Heart right ventricle (tissue), 16 donors: ENCODE results near the gene ADAMTSL5. TPM values are rescaled to one million over a fixed set of nuclear protein-coding genes. Genes with fewer than 3 reads are reported as not detected.
"Not testable (repeated sequence)": the region's sequence is repeated elsewhere in the genome, so short reads cannot be mapped to it uniquely, and the experiment has no call there.

Experiments
- ATAC-seq, 8 donors: fragments of 200-7000 bp; cut with Tn5 transposase; one replicate each; pipeline ENCODE4 v1.9.1; 2020; ENCODE audit warnings: mild to moderate bottlenecking in 8 of 8, moderate library complexity in 8 of 8, moderate number of reproducible peaks in 1 of 8
- DNase-seq, 2 donors: peaks; one replicate each; pipeline ENCODE4 v3.0.0-alpha.2; 2020
- H3K27ac ChIP-seq, 10 donors: fragments of 200-600 bp; sonication (generic) in 2 of 10; one replicate each; pipeline versions ENCODE4 v1.5.0 to v1.8.0; 2020 to 2022; ENCODE audit warnings: mild to moderate bottlenecking in 3 of 10
- H3K27me3 ChIP-seq, 7 donors: fragments of 200-600 bp; one replicate each; pipeline ENCODE4 v1.8.0; 2021 to 2022; ENCODE audit warnings: mild to moderate bottlenecking in 2 of 7
- H3K36me3 ChIP-seq, 9 donors: fragments of 200-600 bp; sonication (generic) in 1 of 9; one replicate each; pipeline versions ENCODE4 v1.5.0 to v1.8.0; 2020 to 2022; ENCODE audit warnings: mild to moderate bottlenecking in 2 of 9
- H3K4me1 ChIP-seq, 9 donors: fragments of 200-600 bp; sonication (generic) in 1 of 9; one replicate each; pipeline versions ENCODE4 v1.5.0 to v1.8.0; 2020 to 2022; ENCODE audit warnings: mild to moderate bottlenecking in 4 of 9
- H3K4me3 ChIP-seq, 10 donors: fragments of 200-600 bp; sonication (generic) in 2 of 10; one replicate each; pipeline versions ENCODE4 v1.5.0 to v1.8.0; 2020 to 2022; ENCODE audit warnings: mild to moderate bottlenecking in 7 of 10, moderate library complexity in 2 of 10
- H3K9me3 ChIP-seq, 11 donors: fragments of 200-600 bp in 10 of 11; sonication (generic) in 2 of 11; one replicate each; pipeline versions ENCODE4 v1.5.0 to v1.8.0; 2013 to 2022; ENCODE audit warnings: mild to moderate bottlenecking in 2 of 11, control low read depth in 1 of 11, moderate library complexity in 1 of 11
- WGBS, 2 donors: extraction: QIAGEN DNeasy Blood & Tissue Kit; methylation state at CpG; one replicate each; pipeline ENCODE4 v1.1.7; 2013; ENCODE audit warnings: inconsistent platforms in 1 of 2; 5-methylcytosine and 5-hydroxymethylcytosine counted together
- intact Hi-C, 10 donors: fragments of 100-400 bp; cut with DNase I; formaldehyde crosslinking; loops; one replicate each; pipeline versions ENCODE4 v1.11.1 to v1.14.2; 2022
- polyA plus RNA-seq, 2 donors: library from polyadenylated mRNA; stranded (reverse); fragments of 200-250 nt; gene quantifications; one replicate each; pipeline ENCODE4 v1.2.3, GENCODE V29; 2013
- total RNA-seq, 10 donors: library from RNA; stranded (reverse); fragmentation: NEBNext Ultra II Directional in 3 of 10; extraction: Animal tissue kit (Norgen Biotek cat#: 25700) in 3 of 10; gene quantifications; one replicate each; pipeline versions ENCODE4 v1.2.1 to v1.2.4, GENCODE V29; 2021 to 2023
- TF ChIP-seq, protein P1 (sequence below), 9 donors: fragments of 200-600 bp; sonication (generic) in 2 of 9; IDR thresholded peaks; one replicate each; pipeline versions ENCODE4 v1.5.0 to v1.8.0; 2021 to 2022; ENCODE audit warnings: antibody characterized with exemption in 9 of 9, mild to moderate bottlenecking in 5 of 9, moderate library complexity in 1 of 9
- donor health status: Arrhythmogenic right ventricular cardiomyopathy.
- donor health status: ischemic (EF 13 %, LVEDD 7.1; RV severe dilation, severe dysfunction).
- donor health status: healthy with polysubstance abuse.
- donor health status: DM: no; HTN: yes; CAD: no.
- donor health status: DM: no; HTN: no; CAD: no.
- donor health status: ischemic (EF 25% LVEDD 6.9; RV normal size, moderate dysfunction).
- donor health status: ischemic (EF 25% LVEDD 5.7; RV mildly dilated, moderate dysfunction).
- donor health status: healthy.
- donor health status: DM: yes; HTN: yes; CAD: no.
- donor health status: Ischemic cardiomyopathy.
- donor health status: ischemic (EF 35%, LVEDD 5.7; RV mildly dilated, moderate dysfunction).
- donor health status: nonischemic (EF 11% LVEDD 7.7; RV severe dilation, severe dysfunction).
- donor health status: DM: yes; HTN: yes; CAD: no.
- donor health status: PGD.
- donor health status: ischemic (EF 29% LVEDD 5.4; RV normal size, mild dysfunction).
- donor health status: nonischemic (EF 23%, LVEDD 6.1; RV moderate dilation, normal function).

ADAMTSL5 gene
- total and polyA plus RNA-seq, 12 donors: 16.7 to 69.4 (median 35.8) TPM

DNA sequence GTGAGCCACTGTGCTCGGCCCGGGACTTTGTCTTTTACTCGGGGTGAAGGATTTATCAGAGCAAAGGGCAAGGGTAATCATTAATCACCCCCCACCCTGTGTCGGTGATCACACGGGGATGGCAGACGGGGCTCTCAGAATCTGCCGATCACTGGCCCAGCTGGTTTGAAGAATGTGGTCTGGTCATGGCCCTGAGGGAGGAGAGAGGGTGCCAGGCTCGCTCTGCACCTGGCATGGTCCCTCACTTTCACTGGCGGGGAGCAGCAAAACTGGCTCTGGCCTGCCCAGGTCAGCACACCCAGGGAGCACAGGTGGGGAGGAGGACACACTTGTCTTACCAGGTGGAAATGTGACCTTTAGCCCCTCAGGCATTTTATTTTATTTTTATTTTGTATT is 11.6 kb downstream of the ADAMTSL5 start:
- Histone ChIP-seq H3K27ac (no peak overlapping the region), H3K4me1 (peaks cover 0 to 15% (median 9%) of the 10 kb centered on the region in 9 donors), H3K27me3 (peaks cover 0 to 53% (median 28%) of the 10 kb centered on the region in 7 donors), H3K36me3 (peaks cover 0 to 13% (median 0%) of the 10 kb centered on the region in 9 donors), H3K4me3 (no peak overlapping the region), H3K9me3 (no peaks in the 10 kb centered on the region)
- DNase-seq (no peak), ATAC-seq (no peak)
- TF ChIP-seq, protein P1, sequence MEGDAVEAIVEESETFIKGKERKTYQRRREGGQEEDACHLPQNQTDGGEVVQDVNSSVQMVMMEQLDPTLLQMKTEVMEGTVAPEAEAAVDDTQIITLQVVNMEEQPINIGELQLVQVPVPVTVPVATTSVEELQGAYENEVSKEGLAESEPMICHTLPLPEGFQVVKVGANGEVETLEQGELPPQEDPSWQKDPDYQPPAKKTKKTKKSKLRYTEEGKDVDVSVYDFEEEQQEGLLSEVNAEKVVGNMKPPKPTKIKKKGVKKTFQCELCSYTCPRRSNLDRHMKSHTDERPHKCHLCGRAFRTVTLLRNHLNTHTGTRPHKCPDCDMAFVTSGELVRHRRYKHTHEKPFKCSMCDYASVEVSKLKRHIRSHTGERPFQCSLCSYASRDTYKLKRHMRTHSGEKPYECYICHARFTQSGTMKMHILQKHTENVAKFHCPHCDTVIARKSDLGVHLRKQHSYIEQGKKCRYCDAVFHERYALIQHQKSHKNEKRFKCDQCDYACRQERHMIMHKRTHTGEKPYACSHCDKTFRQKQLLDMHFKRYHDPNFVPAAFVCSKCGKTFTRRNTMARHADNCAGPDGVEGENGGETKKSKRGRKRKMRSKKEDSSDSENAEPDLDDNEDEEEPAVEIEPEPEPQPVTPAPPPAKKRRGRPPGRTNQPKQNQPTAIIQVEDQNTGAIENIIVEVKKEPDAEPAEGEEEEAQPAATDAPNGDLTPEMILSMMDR (IDR thresholded peaks at IDR 0.05): no peak
- 76 to 87% methylated on average over 9 of the region's 9 CpGs for WGBS, 2 donors
- intact Hi-C loops: loop anchor here in 1 of 10 donors (10.0 kb wide), 1 partner anchor 226 kb away; the partner anchor contains the start of gene FAM174C

DNA sequence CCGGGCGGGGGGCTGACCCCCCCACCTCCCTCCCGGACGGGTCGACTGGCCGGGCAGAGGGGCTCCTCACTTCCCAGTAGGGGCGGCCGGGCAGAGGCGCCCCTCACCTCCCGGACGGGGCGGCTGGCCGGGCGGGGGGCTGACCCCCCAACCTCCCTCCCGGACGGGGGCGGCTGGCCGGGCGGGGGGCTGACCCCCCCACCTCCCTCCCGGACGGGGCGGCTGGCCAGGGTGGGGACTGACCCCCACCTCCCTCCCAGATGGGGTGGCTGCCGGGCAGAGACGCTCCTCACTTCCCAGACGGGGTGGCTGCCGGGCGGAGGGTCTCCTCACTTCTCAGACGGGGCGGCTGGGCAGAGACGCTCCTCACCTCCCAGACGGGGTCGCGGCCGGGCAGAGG is 13.6 kb downstream of the ADAMTSL5 start:
- DNase-seq, H3K36me3 ChIP-seq, intact Hi-C loops, ATAC-seq, H3K27ac ChIP-seq, H3K9me3 ChIP-seq, H3K4me3 ChIP-seq: not testable (repeated sequence)
- Histone ChIP-seq H3K4me1 (peaks cover 0 to 15% (median 9%) of the 10 kb centered on the region in 9 donors), H3K27me3 (peaks cover 0 to 50% (median 28%) of the 10 kb centered on the region in 7 donors)
- WGBS, 2 donors: 85 to 100% methylated on average over 1 to 26 of the region's 34 CpGs

DNA sequence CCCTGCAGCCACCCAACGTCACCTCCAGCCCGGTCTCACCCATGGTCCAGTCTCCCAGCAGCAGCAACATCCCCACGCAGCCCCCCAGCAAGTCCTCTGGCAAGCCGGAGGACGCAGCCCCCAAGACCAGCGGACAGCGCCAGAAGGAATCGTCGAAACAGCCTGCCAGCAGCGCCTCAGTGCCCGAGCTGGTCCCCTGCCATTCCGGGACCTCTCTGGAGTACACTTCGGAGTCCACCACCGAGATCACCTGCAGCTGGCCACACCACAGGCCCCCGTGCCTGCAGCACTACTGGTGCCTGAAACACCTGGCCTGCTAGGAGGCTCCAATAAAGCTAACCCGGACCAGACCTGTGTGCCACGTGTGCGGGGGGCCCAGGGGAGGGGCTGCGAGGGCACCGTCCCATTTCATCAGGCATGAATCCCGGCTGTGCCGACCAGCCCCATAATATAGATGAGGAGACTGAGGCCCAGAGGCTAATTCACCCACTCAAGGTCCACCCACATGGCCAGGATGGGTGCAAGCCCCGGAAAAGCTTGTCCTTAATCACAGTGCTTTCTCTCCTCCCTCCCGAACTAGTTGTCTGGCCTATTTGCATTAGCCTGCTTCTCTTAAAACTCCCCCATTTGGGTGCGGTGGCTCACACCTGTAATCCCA is 15.1 kb downstream of the ADAMTSL5 start:
- Histone ChIP-seq H3K27ac (no peak overlapping the region), H3K36me3 (no peaks in the 10 kb centered on the region), H3K9me3 (no peaks in the 10 kb centered on the region), H3K4me3 (no peak overlapping the region), H3K4me1 (peaks cover 0 to 8% (median 0%) of the 10 kb centered on the region in 9 donors), H3K27me3 (peaks cover 0 to 39% (median 14%) of the 10 kb centered on the region in 7 donors)
- DNase-seq (no peak), ATAC-seq (no peak)
- 88 to 89% methylated on average over 25 of the region's 25 CpGs for WGBS, 2 donors
- TF ChIP-seq, protein P1 (IDR thresholded peaks at IDR 0.05): no peak
- intact Hi-C loops: no loop called here

DNA sequence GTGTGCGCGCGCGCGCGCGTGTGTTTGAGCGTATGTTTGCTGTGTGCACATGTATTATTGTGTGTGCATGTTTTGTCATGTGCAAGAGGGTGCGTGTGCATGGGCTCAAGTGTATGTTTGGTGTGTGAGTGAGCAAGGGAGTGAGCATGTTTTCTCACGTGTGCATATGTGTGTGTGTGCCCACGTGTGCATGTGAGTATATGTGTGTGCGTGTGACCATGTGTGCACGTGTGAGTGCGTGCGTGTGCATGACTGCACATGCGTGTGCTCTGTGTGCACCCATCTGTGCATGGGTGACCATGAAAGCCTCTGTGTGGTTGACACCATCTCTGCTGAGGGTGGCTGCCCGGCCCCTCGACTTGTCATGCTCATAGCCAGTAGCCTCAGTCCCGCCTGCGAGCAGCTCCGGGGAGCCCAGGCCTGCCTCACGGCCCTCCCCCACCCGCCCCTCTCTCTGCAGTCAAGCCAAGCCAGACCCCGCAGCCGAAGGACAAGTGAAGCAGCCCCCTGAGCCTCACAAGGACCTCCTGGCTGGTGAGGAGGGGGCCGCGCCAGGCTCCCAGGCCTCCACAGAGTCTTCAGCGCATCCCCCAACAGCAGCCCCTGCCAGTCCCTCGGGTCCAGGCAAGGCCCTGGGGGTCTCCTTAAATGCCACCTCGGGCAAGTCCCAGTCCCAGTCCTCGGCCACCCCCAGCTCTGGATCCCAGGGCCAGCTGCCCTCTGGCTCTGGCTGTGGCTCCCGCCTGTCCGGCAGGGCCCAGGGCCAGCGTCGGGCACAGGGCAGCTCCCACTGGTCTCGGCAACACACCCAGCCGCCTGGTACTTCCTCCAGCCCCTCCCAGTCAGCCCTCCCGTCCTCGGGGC is 15.9 kb downstream of the ADAMTSL5 start:
- intact Hi-C loops: no loop called here
- H3K9me3 ChIP-seq: no peaks in the 10 kb centered on the region
- peaks cover 0 to 40% (median 14%) of the 10 kb centered on the region in 7 donors for H3K27me3 ChIP-seq
- ATAC-seq (no peak), DNase-seq (no peak)
- no peaks in the 10 kb centered on the region for H3K36me3 ChIP-seq
- peaks cover 0 to 11% (median 0%) of the 10 kb centered on the region in 9 donors for H3K4me1 ChIP-seq
- H3K4me3 ChIP-seq: no peak overlapping the region
- no peak overlapping the region for H3K27ac ChIP-seq
- 71 to 79% methylated on average over 38 to 39 of the region's 39 CpGs for WGBS, 2 donors
- TF ChIP-seq, protein P1 (IDR thresholded peaks at IDR 0.05): no peak
